HPDE6-E6E7 (cell line): ENCODE results near the gene PLCD3.
A peak's percentile ranks its signal among the peaks of the same experiment; 100 is the strongest.

Source experiments
- DNase-seq: peaks from one replicate; pipeline ENCODE4 v3.0.0; 2011; ENCODE audit warnings: missing footprints; ENCODE audit errors: extremely low spot score

PLCD3 gene

GRCh38 chr17:45103269-45103795 is 29.0 kb downstream of the PLCD3 start:
- DNase-seq = no peak

GRCh38 chr17:45102856-45103255 is 29.5 kb downstream of the PLCD3 start:
- no peak for DNase-seq

- DNase-seq = no peak
These were observed 30.2 kb downstream of the PLCD3 start for GRCh38 chr17:45101883-45102811.

GRCh38 chr17:45101546-45101882 is 30.8 kb downstream of the PLCD3 start:
- no peak for DNase-seq

GRCh38 chr17:45098869-45099616 is 33.3 kb downstream of the PLCD3 start:
- peak; percentile 93 for DNase-seq

GRCh38 chr17:45098081-45098868 is 34.0 kb downstream of the PLCD3 start:
- DNase-seq = no peak

- no peak for DNase-seq
These were observed 35.4 kb downstream of the PLCD3 start for GRCh38 chr17:45096926-45097325.

GRCh38 chr17:45096141-45096540 is 36.2 kb downstream of the PLCD3 start:
- DNase-seq = no peak

- no peak for DNase-seq
These were observed 38.7 kb downstream of the PLCD3 start for GRCh38 chr17:45093444-45094110.

GRCh38 chr17:45092911-45093430 is 39.3 kb downstream of the PLCD3 start:
- DNase-seq = peak; percentile 97

GRCh38 chr17:45091778-45092425 is 40.4 kb downstream of the PLCD3 start:
- no peak for DNase-seq

GRCh38 chr17:45090711-45091110 is 41.6 kb downstream of the PLCD3 start:
- DNase-seq = no peak

- DNase-seq = no peak
These were observed 43.6 kb downstream of the PLCD3 start for GRCh38 chr17:45088741-45089140.

- DNase-seq = no peak
These were observed 44.3 kb downstream of the PLCD3 start for GRCh38 chr17:45087978-45088377.

- no peak for DNase-seq
These were observed 44.8 kb downstream of the PLCD3 start for GRCh38 chr17:45087504-45087975.

- DNase-seq = no peak
These were observed 45.3 kb downstream of the PLCD3 start for GRCh38 chr17:45086865-45087503.

- DNase-seq = no peak
These were observed 45.9 kb downstream of the PLCD3 start for GRCh38 chr17:45086391-45086790.

GRCh38 chr17:45081047-45081703 is 51.1 kb downstream of the PLCD3 start:
- no peak for DNase-seq

- DNase-seq = no peak
These were observed 54.7 kb downstream of the PLCD3 start for GRCh38 chr17:45077643-45078042.
